ENCODE measurements around the gene GFPT2. TPM values are rescaled to one million over a fixed set of nuclear protein-coding genes. Genes with fewer than 3 reads are reported as not detected.

GFPT2 gene
- total and polyA plus RNA-seq, 2 of the 8 experiments (the other 6 are each of a cell fraction or from before 2014, with no cell fraction given): 83.7 to 143 TPM

- Histone ChIP-seq H3K56ac (replicated peaks; ENCODE audit: insufficient read length, low read depth, low read length) (no peak overlapping the region), H4K5ac (ENCODE audit: insufficient read length, low read depth, low read length) (no peak overlapping the region), H3K36me3 (ENCODE audit: control insufficient read depth in 2 of 4, insufficient read depth in 4 of 4, low read length in 3 of 4) (no peaks in the 10 kb centered on the region), H2AK5ac (ENCODE audit: low read depth, low read length) (no peak overlapping the region), H3K27me3 (replicated peaks in 1 of 4; ENCODE audit: control insufficient read depth in 3 of 4, extremely low read depth in 1 of 4, insufficient read depth in 3 of 4, low read length in 3 of 4) (no peaks in the 10 kb centered on the region; a peak in 1 of 7 replicates), H3K4me1 (replicated peaks in 1 of 4; ENCODE audit: control insufficient read depth in 3 of 4, insufficient read depth in 4 of 4, low read length in 3 of 4) (no peaks in the 10 kb centered on the region; a peak in 2 of 7 replicates), H3K27ac (ENCODE audit: low read depth, low read length) (no peak overlapping the region), H3K79me2 (ENCODE audit: control insufficient read depth in 1 of 2, insufficient read depth in 2 of 2, low read length in 2 of 2) (no peaks in the 10 kb centered on the region), H3K23me2 (ENCODE audit: low read depth, low read length) (no peaks in the 10 kb centered on the region), H2BK12ac (ENCODE audit: low read depth, low read length) (no peak overlapping the region), H2AFZ (ENCODE audit: low read length) (no peak overlapping the region), H3K9ac (replicated peaks in 1 of 4; ENCODE audit: extremely low read depth in 1 of 4, low read depth in 3 of 4, low read length in 3 of 4) (no peak overlapping the region), H3K14ac (ENCODE audit: insufficient read length) (no peak overlapping the region), H3K4me2 (ENCODE audit: insufficient read depth in 1 of 2, low read depth in 2 of 2, low read length in 2 of 2) (no peak overlapping the region), H2BK5ac (ENCODE audit: low read depth, low read length) (no peak overlapping the region), H3K9me3 (ENCODE audit: insufficient read depth in 2 of 2, low read depth in 1 of 2, low read length in 1 of 2) (no peaks in the 10 kb centered on the region), H2BK120ac (replicated peaks; ENCODE audit: low read depth, low read length) (no peak overlapping the region), H3K18ac (ENCODE audit: extremely low read depth, low read length) (no peak overlapping the region), H4K91ac (replicated peaks; ENCODE audit: insufficient read length, low read length) (no peak overlapping the region), H2BK20ac (ENCODE audit: low read length) (no peak overlapping the region), H3K23ac (ENCODE audit: insufficient read length) (no peak overlapping the region), H3K79me1 (ENCODE audit: low read depth, low read length) (no peaks in the 10 kb centered on the region), H2BK15ac (ENCODE audit: low read length) (no peak overlapping the region), H4K20me1 (replicated peaks in 1 of 2; ENCODE audit: control insufficient read depth in 1 of 2, insufficient read depth in 2 of 2, low read length in 2 of 2) (no peaks in the 10 kb centered on the region), H4K8ac (ENCODE audit: extremely low read depth, insufficient read depth, low read length) (no peak overlapping the region), H3K4me3 (ENCODE audit: extremely low read depth in 1 of 4, insufficient read depth in 2 of 4, low read depth in 3 of 4, low read length in 4 of 4) (no peak overlapping the region), H3K4ac (replicated peaks; ENCODE audit: insufficient read length, low read depth, low read length) (no peak overlapping the region)
- no peak for TF ChIP-seq TBP (IDR thresholded peaks at IDR 0.05; ENCODE audit: low read depth, low read length)
- no peak for TF ChIP-seq JUND (IDR thresholded peaks at IDR 0.05; ENCODE audit: low read length)
- TF ChIP-seq ZNF274 (IDR thresholded peaks at IDR 0.05; ENCODE audit: borderline replicate concordance, extremely low read depth, low read length): no peak
- no peak for TF ChIP-seq RBBP5 (IDR thresholded peaks at IDR 0.05; ENCODE audit: borderline replicate concordance, low read depth, low read length)
- TF ChIP-seq SP4 (IDR thresholded peaks at IDR 0.05; ENCODE audit: low read length): no peak
- no peak for TF ChIP-seq JUN (IDR thresholded peaks at IDR 0.05; ENCODE audit: low read depth, low read length)
- no peak for TF ChIP-seq ASH2L (IDR thresholded peaks at IDR 0.05; ENCODE audit: low read length)
- TF ChIP-seq SUZ12 (IDR thresholded peaks at IDR 0.05; ENCODE audit: low read length): no peak
- no peak for TF ChIP-seq SIX5 (IDR thresholded peaks at IDR 0.05; ENCODE audit: low read depth, low read length)
- TF ChIP-seq CREB1 (IDR thresholded peaks at IDR 0.05): no peak
- no peak for TF ChIP-seq KDM5A (IDR thresholded peaks at IDR 0.05; ENCODE audit: low read length)
- no peak for TF ChIP-seq CHD2 (IDR thresholded peaks at IDR 0.05; ENCODE audit: low read length)
- TF ChIP-seq EZH2 (IDR thresholded peaks at IDR 0.05; ENCODE audit: low read depth, low read length, severe bottlenecking): no peak
- no peak for TF ChIP-seq KDM1A (IDR thresholded peaks at IDR 0.05; ENCODE audit: borderline replicate concordance, low read length)
- FAIRE-seq: peak; percentile 28
- ChIA-PET POLR2A (ENCODE audit: partially characterized antibody) (no interaction called here), CTCF (ENCODE audit: partially characterized antibody) (interaction anchor here (0.9 to 2.4 kb wide), 2 partner anchors 38 to 104 kb away, joined by 3 to 7 read pairs; no protein-coding TSS in a partner anchor)
- DNase-seq (ENCODE audit: low read depth in 1 of 2, low spot score in 2 of 2): no peak
- WGBS, 2 experiments (ENCODE audit: extremely low coverage in 1 of 2, insufficient coverage in 1 of 2, insufficient read length in 1 of 2, insufficient replicate concordance in 2 of 2, low coverage in 1 of 2, low lambda C conversion rate in 2 of 2, missing lambda C conversion rate in 1 of 2): 91% methylated on average over 8 of the region's 8 CpGs; no CpG with 5 or more reads in 1 of the 2 experiments
These were observed 14.2 kb upstream of the GFPT2 start for GRCh38 chr5:180367300-180367699.

Measured in H1 (cell line).